GM12891 (cell line): ENCODE data around the gene KLHL25.

Experiments
- POLR2A ChIP-seq: IDR thresholded peaks from 2 replicates; pipeline ENCODE4 v1.6.1; 2011; ENCODE audit warnings: low read depth, low read length, control low read depth
- POLR2AphosphoS5 ChIP-seq: IDR thresholded peaks from 2 replicates; pipeline ENCODE4 v1.6.1; 2011; ENCODE audit warnings: low read depth, low read length, control low read depth
- POU2F2 ChIP-seq: IDR thresholded peaks from 2 replicates; pipeline ENCODE4 v1.6.1; 2011; ENCODE audit warnings: low read depth, mild to moderate bottlenecking, control low read depth, low read length, moderate library complexity

- TF ChIP-seq POLR2A (no peak), POLR2AphosphoS5 (no peak), POU2F2 (no peak)
These were observed 42.2 kb downstream of the KLHL25 start for GRCh38 chr15:85752491-85752961.
